ENCODE results near the gene KCNIP3. TPM values are rescaled to one million over a fixed set of nuclear protein-coding genes. Genes with fewer than 3 reads are reported as not detected.

KCNIP3 gene
- total RNA-seq, 2 donors from 2014 or later = 4.0 to 5.9 TPM

- Histone ChIP-seq H3K27me3 (no peaks in the 10 kb centered on the region), H3K4me1 (no peaks in the 10 kb centered on the region), H3K4me3 (no peak overlapping the region), H3K27ac (no peak overlapping the region), H3K9me3 (no peaks in the 10 kb centered on the region), H3K36me3 (no peaks in the 10 kb centered on the region)
- TF ChIP-seq CTCF (IDR thresholded peaks at IDR 0.05) = no peak
- no peak for DNase-seq (ENCODE audit: low spot score)
Observed at GRCh38 chr2:95309599-95309998, 12.5 kb downstream of the KCNIP3 start.

- no peaks in the 10 kb centered on the region for H3K9me3 ChIP-seq
- no peak overlapping the region for H3K4me3 ChIP-seq
- H3K27me3 ChIP-seq = no peaks in the 10 kb centered on the region
- H3K4me1 ChIP-seq = no peaks in the 10 kb centered on the region
- no peak for TF ChIP-seq CTCF (IDR thresholded peaks at IDR 0.05)
- H3K27ac ChIP-seq = no peak overlapping the region
- no peak for DNase-seq (ENCODE audit: low spot score)
- H3K36me3 ChIP-seq = no peaks in the 10 kb centered on the region
Observed at GRCh38 chr2:95310216-95310615, 13.1 kb downstream of the KCNIP3 start.

GRCh38 chr2:95310651-95311050 is 13.5 kb downstream of the KCNIP3 start:
- Histone ChIP-seq H3K36me3 (no peaks in the 10 kb centered on the region), H3K4me1 (no peaks in the 10 kb centered on the region), H3K4me3 (no peak overlapping the region), H3K27ac (no peak overlapping the region), H3K9me3 (no peaks in the 10 kb centered on the region), H3K27me3 (no peaks in the 10 kb centered on the region)
- no peak for TF ChIP-seq CTCF (IDR thresholded peaks at IDR 0.05)
- no peak for DNase-seq (ENCODE audit: low spot score)

- DNase-seq (ENCODE audit: low spot score) = no peak
- TF ChIP-seq CTCF (IDR thresholded peaks at IDR 0.05) = no peak
- Histone ChIP-seq H3K9me3 (no peaks in the 10 kb centered on the region), H3K4me3 (no peak overlapping the region), H3K27me3 (no peaks in the 10 kb centered on the region), H3K4me1 (no peaks in the 10 kb centered on the region), H3K27ac (no peak overlapping the region), H3K36me3 (no peaks in the 10 kb centered on the region)
Observed at GRCh38 chr2:95311815-95312542, 14.8 kb downstream of the KCNIP3 start.

- no peaks in the 10 kb centered on the region for H3K4me1 ChIP-seq
- no peaks in the 10 kb centered on the region for H3K27me3 ChIP-seq
- H3K9me3 ChIP-seq = no peaks in the 10 kb centered on the region
- no peak for DNase-seq (ENCODE audit: low spot score)
- no peak overlapping the region for H3K4me3 ChIP-seq
- TF ChIP-seq CTCF (IDR thresholded peaks at IDR 0.05) = no peak
- no peaks in the 10 kb centered on the region for H3K36me3 ChIP-seq
- H3K27ac ChIP-seq = no peak overlapping the region
Observed at GRCh38 chr2:95312543-95313201, 15.5 kb downstream of the KCNIP3 start.
